SJSA1 (cell line): ENCODE results near the gene GABRA6. TPM values are rescaled to one million over a fixed set of nuclear protein-coding genes. Genes with fewer than 3 reads are reported as not detected.
"Not testable (repeated sequence)": the region's sequence is repeated elsewhere in the genome, so short reads cannot be mapped to it uniquely, and the experiment has no call there.

Experiments
- DNase-seq, 2 experiments: peaks; one replicate each; pipeline ENCODE4 v3.0.0-alpha.2; 2015 to 2020; ENCODE audit warnings: low spot score in 2 of 2, low read depth in 1 of 2
- H3K27ac ChIP-seq: fragments of 250-450 bp; sonication (Bioruptor Pico); 2 replicates; pipeline ENCODE4 v1.5.1; 2020; ENCODE audit warnings: mild to moderate bottlenecking, moderate library complexity
- H3K27me3 ChIP-seq: fragments of 250-450 bp; sonication (Bioruptor Pico); replicated peaks from 2 replicates; pipeline ENCODE4 v1.5.1; 2020; ENCODE audit warnings: mild to moderate bottlenecking, moderate library complexity
- H3K36me3 ChIP-seq: fragments of 250-450 bp; sonication (Bioruptor Pico); 2 replicates; pipeline ENCODE4 v1.5.1; 2020; ENCODE audit warnings: mild to moderate bottlenecking
- H3K4me1 ChIP-seq: fragments of 250-450 bp; sonication (Bioruptor Pico); replicated peaks from 2 replicates; pipeline ENCODE4 v1.6.1; 2021; ENCODE audit warnings: mild to moderate bottlenecking
- H3K4me3 ChIP-seq: fragments of 250-450 bp; sonication (Bioruptor Pico); 2 replicates; pipeline ENCODE4 v1.5.1; 2020; ENCODE audit warnings: mild to moderate bottlenecking
- H3K9me3 ChIP-seq: fragments of 250-450 bp; sonication (Bioruptor Pico); replicated peaks from 2 replicates; pipeline ENCODE4 v1.5.1; 2020; ENCODE audit warnings: mild to moderate bottlenecking
- total RNA-seq: library from RNA; depleted of rRNA; stranded (reverse); fragments of >200 nt; shearing (Covaris generic); gene quantifications from 2 replicates; pipeline ENCODE4 v1.2.3, GENCODE V29; 2014; rRNA removed

GABRA6 gene
- not detected in 2 replicates for total RNA-seq

- Histone ChIP-seq H3K9me3 (peaks cover 16% of the 10 kb centered on the region), H3K27ac (no peak within 1 kb of the TSS), H3K4me1 (no peaks in the 10 kb centered on the region), H3K27me3 (no peaks in the 10 kb centered on the region), H3K4me3 (no peak within 1 kb of the TSS), H3K36me3 (no peaks in the 10 kb centered on the region)
- DNase-seq = no peak
These were observed at the start of gene GABRA6 for GRCh38 chr5:161685461-161685860. TSS of gene GABRA6 (plus strand) at chr5:161685721. CDS start at chr5:161685990, 269 bp downstream.

DNA sequence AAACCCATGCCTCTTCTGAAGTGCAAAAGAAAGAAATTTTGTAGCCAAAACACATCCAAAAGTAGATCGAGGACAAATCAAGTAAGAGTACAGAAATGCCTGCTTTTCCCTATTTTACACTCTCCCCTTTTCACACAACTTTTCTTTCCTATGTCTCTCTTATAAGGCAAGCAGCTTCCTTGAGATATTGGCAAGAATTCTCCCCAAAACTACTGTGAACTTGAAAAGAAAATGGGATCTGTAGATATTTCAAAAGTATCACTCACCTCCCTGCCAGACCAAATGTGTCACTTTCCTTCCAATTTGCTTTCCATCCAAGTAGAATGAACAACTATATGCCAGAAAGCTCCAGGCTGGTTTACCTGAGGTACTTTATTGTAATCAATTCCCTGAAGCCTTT is 47.9 kb upstream of the GABRA6 start:
- no peak for DNase-seq
- Histone ChIP-seq H3K27me3 (no peaks in the 10 kb centered on the region), H3K9me3 (peaks cover 3% of the 10 kb centered on the region)

DNA sequence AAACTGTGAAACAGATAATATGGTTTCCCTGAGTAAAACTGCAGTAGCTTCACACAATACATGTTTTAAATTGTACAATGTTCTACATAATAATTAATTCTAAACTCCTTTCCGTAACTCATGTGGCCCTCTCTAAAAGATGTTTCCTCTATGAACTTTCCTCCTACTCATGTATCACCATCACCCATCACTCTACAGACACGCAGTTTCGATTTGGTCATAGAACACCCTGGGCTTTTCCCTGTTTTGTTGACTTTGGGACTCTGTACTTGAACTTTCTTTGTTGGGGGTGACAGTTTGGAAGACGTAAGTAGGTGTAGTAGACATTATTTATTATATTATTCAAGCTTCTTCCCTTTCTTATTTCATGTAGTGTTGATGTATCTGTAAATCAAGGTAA is 44.1 kb upstream of the GABRA6 start:
- H3K27me3 ChIP-seq = no peaks in the 10 kb centered on the region
- no peak for DNase-seq
- no peaks in the 10 kb centered on the region; the same call in 1 of the 2 replicates for H3K9me3 ChIP-seq
- no peak overlapping the region for H3K4me3 ChIP-seq
- H3K4me1 ChIP-seq = no peaks in the 10 kb centered on the region
- no peak overlapping the region for H3K27ac ChIP-seq
- no peaks in the 10 kb centered on the region for H3K36me3 ChIP-seq

More for the DNA sequence above, 47.9 kb upstream of the GABRA6 start:
- Histone ChIP-seq H3K27ac (no peak overlapping the region), H3K4me1 (no peaks in the 10 kb centered on the region), H3K36me3 (no peaks in the 10 kb centered on the region), H3K4me3 (no peak overlapping the region)

DNA sequence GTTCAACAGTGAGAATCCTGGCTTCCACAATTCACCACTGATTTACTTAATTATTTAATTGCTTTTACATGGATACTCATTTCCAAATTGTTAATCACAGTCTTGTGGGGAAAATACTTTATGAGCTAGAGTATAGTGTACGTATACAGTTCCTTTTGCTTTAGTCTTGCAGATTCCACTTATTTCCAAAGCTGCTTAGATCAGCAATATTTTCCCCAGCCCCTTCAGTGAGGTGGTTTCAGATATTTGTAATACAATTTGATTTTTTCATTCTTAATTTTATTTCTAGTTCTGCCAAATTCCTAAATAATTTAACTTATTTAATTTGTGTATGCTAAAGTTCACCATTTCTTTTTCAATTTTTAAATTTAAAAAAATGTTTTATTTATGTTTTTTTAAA is 40.3 kb upstream of the GABRA6 start:
- H3K4me3 ChIP-seq = no peak overlapping the region
- no peak for DNase-seq
- peaks cover 3% of the 10 kb centered on the region; the same call in 1 of the 2 replicates for H3K9me3 ChIP-seq
- no peaks in the 10 kb centered on the region for H3K4me1 ChIP-seq
- H3K27ac ChIP-seq = no peak overlapping the region
- H3K36me3 ChIP-seq = no peaks in the 10 kb centered on the region
- no peaks in the 10 kb centered on the region for H3K27me3 ChIP-seq

DNA sequence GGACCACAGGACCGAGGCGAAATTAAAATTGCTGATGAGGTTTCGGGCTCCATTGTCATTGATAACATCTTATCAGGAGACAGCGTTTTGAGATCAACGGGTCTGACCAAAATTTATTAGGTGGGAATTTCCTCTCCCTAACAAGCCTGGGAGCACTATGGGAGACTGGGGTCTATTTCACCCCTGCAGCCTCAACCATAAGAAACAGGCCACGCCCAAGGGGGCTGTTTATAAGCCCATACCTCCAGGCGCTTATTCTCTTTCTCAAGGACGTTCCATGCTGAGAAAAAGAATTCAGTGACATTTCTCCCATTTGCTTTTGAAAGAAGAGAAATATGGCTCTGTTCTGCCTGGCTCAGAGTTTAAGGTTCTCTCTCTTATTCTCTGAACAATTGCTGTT is 33.6 kb upstream of the GABRA6 start:
- not testable (repeated sequence) for H3K27me3 ChIP-seq, H3K27ac ChIP-seq, H3K4me1 ChIP-seq, H3K36me3 ChIP-seq, H3K9me3 ChIP-seq, DNase-seq, H3K4me3 ChIP-seq

DNA sequence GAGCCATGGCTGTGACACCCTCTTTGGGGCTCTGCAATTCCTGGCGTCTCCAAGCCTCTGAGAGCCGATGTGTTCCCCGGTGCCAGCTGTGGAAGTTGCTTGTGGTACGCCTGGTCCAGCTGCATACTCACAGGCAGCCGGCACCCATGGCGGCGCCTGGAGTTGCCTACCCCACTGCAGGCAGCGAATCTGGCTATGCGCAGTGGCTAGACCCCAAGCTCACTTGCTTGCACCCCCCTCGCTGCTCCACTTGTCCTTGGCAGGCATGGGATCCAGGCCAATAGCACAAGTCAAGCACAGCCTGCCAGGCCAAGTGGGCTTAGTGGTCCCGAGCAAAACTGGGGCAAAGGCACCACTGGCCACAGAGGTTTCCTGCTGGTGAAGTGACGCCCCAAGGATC is 24.7 kb upstream of the GABRA6 start:
- Histone ChIP-seq H3K9me3 (0 out of 2 replicates have a peak, but pooled peaks cover 3% of the 10 kb centered on the region), H3K4me3 (no peak overlapping the region), H3K27me3 (no peaks in the 10 kb centered on the region), H3K36me3 (no peaks in the 10 kb centered on the region), H3K4me1 (no peaks in the 10 kb centered on the region), H3K27ac (no peak overlapping the region)
- no peak for DNase-seq

DNA sequence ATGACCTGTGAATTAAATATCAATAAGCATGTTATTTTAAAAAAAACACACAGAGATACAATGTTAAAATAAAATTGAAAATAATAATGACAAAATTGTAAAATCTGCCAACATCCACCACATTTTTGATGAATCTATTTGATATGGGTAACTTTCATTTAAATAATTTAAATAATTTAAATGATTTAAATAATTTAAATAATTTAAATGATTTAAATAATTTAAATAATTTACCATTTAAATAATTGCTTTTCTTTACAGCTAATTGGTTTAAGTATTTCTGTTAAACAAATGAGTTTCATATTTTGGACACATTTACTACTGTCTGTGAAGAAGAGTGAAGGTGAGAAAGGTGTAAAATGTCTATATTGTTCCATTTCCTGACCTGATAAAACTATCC is 22.1 kb upstream of the GABRA6 start:
- Histone ChIP-seq H3K4me3 (no peak overlapping the region), H3K27ac (no peak overlapping the region), H3K4me1 (no peaks in the 10 kb centered on the region), H3K36me3 (no peaks in the 10 kb centered on the region), H3K27me3 (no peaks in the 10 kb centered on the region), H3K9me3 (0 out of 2 replicates have a peak, but pooled peaks cover 3% of the 10 kb centered on the region)
- no peak for DNase-seq

GRCh38 chr5:161676103-161676502 is 9.4 kb upstream of the GABRA6 start:
- Histone ChIP-seq H3K4me1 (no peaks in the 10 kb centered on the region), H3K27me3 (no peaks in the 10 kb centered on the region), H3K36me3 (no peaks in the 10 kb centered on the region), H3K27ac (no peak overlapping the region), H3K9me3 (peaks cover 7% of the 10 kb centered on the region; the same call in 1 of the 2 replicates), H3K4me3 (no peak overlapping the region)
- no peak for DNase-seq

GRCh38 chr5:161686149-161686548 is 628 bp downstream of the GABRA6 start:
- no peak overlapping the region for H3K27ac ChIP-seq
- H3K36me3 ChIP-seq = no peaks in the 10 kb centered on the region
- no peak for DNase-seq
- no peaks in the 10 kb centered on the region for H3K27me3 ChIP-seq
- H3K4me1 ChIP-seq = no peaks in the 10 kb centered on the region
- peaks cover 16% of the 10 kb centered on the region for H3K9me3 ChIP-seq
- no peak overlapping the region for H3K4me3 ChIP-seq

DNA sequence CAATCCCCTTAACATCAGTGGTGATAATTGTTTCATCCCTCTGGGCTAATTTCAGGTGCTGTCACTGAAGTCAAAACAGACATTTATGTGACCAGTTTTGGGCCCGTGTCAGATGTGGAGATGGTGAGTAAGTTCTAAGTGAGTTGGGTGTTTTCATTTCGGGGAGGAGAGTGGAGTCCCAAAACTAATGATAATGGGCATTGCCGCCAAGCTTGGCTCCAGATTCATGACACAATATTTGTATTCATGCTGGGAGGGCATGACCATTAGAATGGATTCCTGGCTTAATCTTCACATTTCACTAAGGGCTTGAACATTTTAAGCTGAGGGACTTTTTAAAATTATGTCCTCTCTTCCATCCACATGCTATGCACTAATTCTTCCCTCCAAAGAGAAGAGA is 1.4 kb downstream of the GABRA6 start:
- H3K4me1 ChIP-seq = no peaks in the 10 kb centered on the region
- no peaks in the 10 kb centered on the region for H3K27me3 ChIP-seq
- H3K36me3 ChIP-seq = no peaks in the 10 kb centered on the region

GRCh38 chr5:161687316-161687715 is 1.8 kb downstream of the GABRA6 start:
- no peak overlapping the region for H3K4me3 ChIP-seq
- no peaks in the 10 kb centered on the region for H3K27me3 ChIP-seq
- no peak for DNase-seq
- H3K9me3 ChIP-seq = peaks cover 9% of the 10 kb centered on the region
- H3K27ac ChIP-seq = no peak overlapping the region
- H3K4me1 ChIP-seq = no peaks in the 10 kb centered on the region
- H3K36me3 ChIP-seq = no peaks in the 10 kb centered on the region

More for the DNA sequence above, 1.4 kb downstream of the GABRA6 start:
- peaks cover 10% of the 10 kb centered on the region for H3K9me3 ChIP-seq
- no peak overlapping the region for H3K4me3 ChIP-seq
- H3K27ac ChIP-seq = no peak overlapping the region
- no peak for DNase-seq

DNA sequence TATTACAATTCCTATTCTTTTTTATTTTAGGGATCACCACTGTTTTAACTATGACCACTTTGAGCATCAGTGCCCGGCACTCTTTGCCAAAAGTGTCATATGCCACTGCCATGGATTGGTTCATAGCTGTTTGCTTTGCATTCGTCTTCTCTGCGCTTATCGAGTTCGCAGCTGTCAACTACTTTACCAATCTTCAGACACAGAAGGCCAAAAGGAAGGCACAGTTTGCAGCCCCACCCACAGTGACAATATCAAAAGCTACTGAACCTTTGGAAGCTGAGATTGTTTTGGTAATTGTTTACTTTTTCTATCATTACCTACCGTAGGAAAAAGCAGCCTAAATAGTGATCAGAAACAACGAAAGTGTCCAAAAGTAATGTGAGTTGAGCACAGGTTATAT is 6.4 kb downstream of the GABRA6 start:
- DNase-seq = no peak
- no peak overlapping the region for H3K4me3 ChIP-seq
- no peaks in the 10 kb centered on the region for H3K27me3 ChIP-seq
- no peak overlapping the region for H3K27ac ChIP-seq
- H3K4me1 ChIP-seq = no peaks in the 10 kb centered on the region
- H3K9me3 ChIP-seq = peaks cover 13% of the 10 kb centered on the region
- H3K36me3 ChIP-seq = no peaks in the 10 kb centered on the region

GRCh38 chr5:161697001-161697400 is 11.5 kb downstream of the GABRA6 start:
- Histone ChIP-seq H3K27ac (no peak overlapping the region), H3K27me3 (no peaks in the 10 kb centered on the region), H3K36me3 (no peaks in the 10 kb centered on the region), H3K4me3 (no peak overlapping the region), H3K4me1 (no peaks in the 10 kb centered on the region), H3K9me3 (peaks cover 18% of the 10 kb centered on the region)
- DNase-seq = no peak

DNA sequence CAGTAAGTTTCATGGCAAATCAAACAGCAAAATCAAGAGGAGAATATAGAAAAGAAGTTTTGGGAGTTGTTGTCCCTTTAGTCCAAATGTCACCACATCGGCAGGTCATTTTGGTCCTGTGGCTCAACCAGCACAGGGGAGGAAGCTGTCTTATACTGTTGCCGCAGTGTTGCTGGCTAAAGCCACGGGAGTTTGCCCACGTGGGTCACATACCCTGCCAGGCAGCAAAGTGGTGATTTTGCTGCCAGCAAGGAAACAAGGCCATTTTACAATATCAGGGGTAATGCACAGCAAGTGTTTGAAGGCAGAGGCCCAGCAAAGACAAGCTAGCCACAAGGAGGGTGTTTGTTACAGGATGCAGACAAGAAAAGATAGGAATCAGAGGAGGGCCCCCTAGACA is 14.5 kb downstream of the GABRA6 start:
- Histone ChIP-seq H3K36me3 (no peaks in the 10 kb centered on the region), H3K27ac (no peak overlapping the region), H3K9me3 (peaks cover 21% of the 10 kb centered on the region; the same call in 1 of the 2 replicates), H3K4me1 (no peaks in the 10 kb centered on the region), H3K4me3 (no peak overlapping the region), H3K27me3 (no peaks in the 10 kb centered on the region)
- no peak for DNase-seq

- Histone ChIP-seq H3K27ac (no peak overlapping the region), H3K27me3 (no peaks in the 10 kb centered on the region), H3K4me3 (no peak overlapping the region), H3K4me1 (no peaks in the 10 kb centered on the region), H3K9me3 (peaks cover 8% of the 10 kb centered on the region; the same call in 1 of the 2 replicates), H3K36me3 (no peaks in the 10 kb centered on the region)
- no peak for DNase-seq
These were observed 18.0 kb downstream of the GABRA6 start for GRCh38 chr5:161703528-161703927.
